C4-2B (cell line): ENCODE results near the gene AQP9.

Source experiments
- ZFX ChIP-seq: fragments of 450-650 bp; IDR thresholded peaks from 2 replicates; pipeline ENCODE4 v1.6.1; 2017
- TF ChIP-seq, protein P1 (sequence below): fragments of 450-650 bp; conservative IDR thresholded peaks from 2 replicates; pipeline ENCODE4 v1.5.1; 2017; ENCODE audit warnings: mild to moderate bottlenecking

GRCh38 chr15:58159827-58160386, 21.7 kb downstream of the AQP9 start:
- TF ChIP-seq, protein P1, sequence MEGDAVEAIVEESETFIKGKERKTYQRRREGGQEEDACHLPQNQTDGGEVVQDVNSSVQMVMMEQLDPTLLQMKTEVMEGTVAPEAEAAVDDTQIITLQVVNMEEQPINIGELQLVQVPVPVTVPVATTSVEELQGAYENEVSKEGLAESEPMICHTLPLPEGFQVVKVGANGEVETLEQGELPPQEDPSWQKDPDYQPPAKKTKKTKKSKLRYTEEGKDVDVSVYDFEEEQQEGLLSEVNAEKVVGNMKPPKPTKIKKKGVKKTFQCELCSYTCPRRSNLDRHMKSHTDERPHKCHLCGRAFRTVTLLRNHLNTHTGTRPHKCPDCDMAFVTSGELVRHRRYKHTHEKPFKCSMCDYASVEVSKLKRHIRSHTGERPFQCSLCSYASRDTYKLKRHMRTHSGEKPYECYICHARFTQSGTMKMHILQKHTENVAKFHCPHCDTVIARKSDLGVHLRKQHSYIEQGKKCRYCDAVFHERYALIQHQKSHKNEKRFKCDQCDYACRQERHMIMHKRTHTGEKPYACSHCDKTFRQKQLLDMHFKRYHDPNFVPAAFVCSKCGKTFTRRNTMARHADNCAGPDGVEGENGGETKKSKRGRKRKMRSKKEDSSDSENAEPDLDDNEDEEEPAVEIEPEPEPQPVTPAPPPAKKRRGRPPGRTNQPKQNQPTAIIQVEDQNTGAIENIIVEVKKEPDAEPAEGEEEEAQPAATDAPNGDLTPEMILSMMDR, result no peak
- TF ChIP-seq ZFX, result no peak
